Naive B cell (primary cell): ENCODE results near the gene NELFB. TPM values are rescaled to one million over a fixed set of nuclear protein-coding genes. Genes with fewer than 3 reads are reported as not detected.
A peak's percentile ranks its signal among the peaks of the same experiment; 100 is the strongest.
"Not testable (repeated sequence)": the region's sequence is repeated elsewhere in the genome, so short reads cannot be mapped to it uniquely, and the experiment has no call there.

Source experiments
- ATAC-seq, 2 donors: fragments of 150-1000 bp; cut with Tn5 transposase; 2 replicates each; pipeline ENCODE4 v1.10.0; 2021; ENCODE audit warnings: low read depth in 2 of 2, mild to moderate bottlenecking in 2 of 2, moderate library complexity in 2 of 2
- DNase-seq: peaks from one replicate; pipeline ENCODE4 v3.0.0; 2022
- H3K27ac Mint-ChIP-seq, 6 donors: one replicate each; pipeline ENCODE4 v1.8.0; 2020 to 2022; ENCODE audit warnings: mild to moderate bottlenecking in 6 of 6, mixed read lengths in 6 of 6, moderate library complexity in 5 of 6, inconsistent platforms in 2 of 6
- H3K27me3 Mint-ChIP-seq, 3 donors: one replicate each; pipeline ENCODE4 v1.8.0; 2021 to 2022; ENCODE audit warnings: mixed read lengths in 3 of 3, mild to moderate bottlenecking in 1 of 3
- H3K36me3 Mint-ChIP-seq, 2 donors: one replicate each; pipeline ENCODE4 v1.8.0; 2020 to 2022; ENCODE audit warnings: mixed read lengths in 2 of 2, inconsistent platforms in 1 of 2, mild to moderate bottlenecking in 1 of 2
- H3K4me1 Mint-ChIP-seq, 3 donors: one replicate each; pipeline ENCODE4 v1.8.0; 2020 to 2022; ENCODE audit warnings: mixed read lengths in 3 of 3, inconsistent platforms in 1 of 3, mild to moderate bottlenecking in 1 of 3, moderate library complexity in 1 of 3
- H3K4me3 Mint-ChIP-seq, 8 donors: one replicate each; pipeline ENCODE4 v1.8.0; 2020 to 2022; ENCODE audit warnings: mild to moderate bottlenecking in 8 of 8, mixed read lengths in 8 of 8, moderate library complexity in 8 of 8, inconsistent platforms in 2 of 8
- H3K9me3 Mint-ChIP-seq, 7 donors: one replicate each; pipeline ENCODE4 v1.8.0; 2020 to 2022; ENCODE audit warnings: mixed read lengths in 7 of 7, mild to moderate bottlenecking in 5 of 7, inconsistent platforms in 2 of 7, moderate library complexity in 1 of 7
- polyA plus RNA-seq, 6 donors: library from polyadenylated mRNA; unstranded; fragments of 300-500 nt; fragmentation: Illumina TruSeq; gene quantifications; one replicate each; pipeline ENCODE4 v1.2.3, GENCODE V29; 2021; ENCODE audit warnings: low read depth in 6 of 6

Gene NELFB
- polyA plus RNA-seq, 6 donors from 2014 or later, result 23.5 to 37.8 (median 27.2) TPM

- no peaks in the 10 kb centered on the region for H3K36me3 Mint-ChIP-seq
- no peaks in the 10 kb centered on the region for H3K9me3 Mint-ChIP-seq
- no peak overlapping the region for H3K27ac Mint-ChIP-seq
- no peaks in the 10 kb centered on the region for H3K27me3 Mint-ChIP-seq
- H3K4me3 Mint-ChIP-seq, result peak overlapping the region in 3 of 8 donors; percentile 28 to 86 (median 32)
- ATAC-seq, result no peak
- no peak for DNase-seq
- H3K4me1 Mint-ChIP-seq, result peaks cover 9 to 23% (median 22%) of the 10 kb centered on the region in 3 donors
Observed at GRCh38 chr9:137252555-137253506, 2.3 kb upstream of the NELFB start.

GRCh38 chr9:137253717-137254623 is 1.2 kb upstream of the NELFB start:
- no peaks in the 10 kb centered on the region for H3K9me3 Mint-ChIP-seq
- H3K4me1 Mint-ChIP-seq, result peaks cover 9 to 24% (median 22%) of the 10 kb centered on the region in 3 donors
- H3K27me3 Mint-ChIP-seq, result no peaks in the 10 kb centered on the region
- no peaks in the 10 kb centered on the region for H3K36me3 Mint-ChIP-seq
- peak overlapping the region; percentile 86 to 95 (median 88) for H3K4me3 Mint-ChIP-seq
- H3K27ac Mint-ChIP-seq, result peak overlapping the region in 3 of 6 donors; percentile 63 to 73 (median 70)
- DNase-seq, result no peak
- no peak for ATAC-seq

DNA sequence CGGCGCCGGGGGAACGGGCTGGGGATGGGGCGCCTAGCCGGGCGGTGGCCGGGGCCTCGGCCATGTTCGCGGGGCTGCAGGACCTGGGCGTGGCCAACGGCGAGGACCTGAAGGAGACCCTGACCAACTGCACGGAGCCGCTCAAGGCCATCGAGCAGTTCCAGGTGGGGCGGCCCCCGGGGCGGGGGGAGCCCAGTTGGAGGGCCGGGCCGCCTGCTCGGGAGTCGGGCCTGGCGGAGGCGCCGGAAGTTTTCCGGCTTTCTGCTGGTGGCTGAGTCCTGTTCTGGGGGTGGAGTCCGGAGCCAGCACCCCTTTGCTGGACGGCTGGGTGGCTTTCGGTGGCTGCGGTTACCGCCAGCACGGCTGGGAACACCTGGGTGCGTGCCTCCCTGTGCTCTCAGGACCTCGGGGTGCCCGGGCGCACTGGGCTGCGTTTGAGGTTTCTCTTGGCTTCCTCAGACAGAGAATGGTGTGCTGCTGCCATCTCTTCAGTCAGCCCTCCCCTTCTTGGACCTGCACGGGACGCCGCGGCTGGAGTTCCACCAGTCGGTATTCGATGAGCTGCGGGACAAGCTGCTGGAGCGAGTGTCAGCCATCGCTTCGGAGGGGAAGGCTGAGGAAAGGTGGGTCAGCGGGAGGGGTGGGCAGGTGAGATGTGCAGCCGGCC is 454 bp downstream of the NELFB start:
- Mint-ChIP-seq H3K36me3 (no peaks in the 10 kb centered on the region), H3K4me3 (peak overlapping the region; percentile 81 to 95 (median 90)), H3K4me1 (peaks cover 9 to 27% (median 22%) of the 10 kb centered on the region in 3 donors), H3K9me3 (no peaks in the 10 kb centered on the region), H3K27ac (peak overlapping the region in 3 of 6 donors; percentile 26 to 67 (median 67)), H3K27me3 (no peaks in the 10 kb centered on the region)
- no peak for DNase-seq
- ATAC-seq, result peak in 1 of 2 donors; percentile 10

- H3K27ac Mint-ChIP-seq, result no peak overlapping the region
- peak overlapping the region; percentile 81 to 95 (median 90) for H3K4me3 Mint-ChIP-seq
- ATAC-seq (no peak), DNase-seq (no peak)
- no peaks in the 10 kb centered on the region for H3K36me3 Mint-ChIP-seq
- no peaks in the 10 kb centered on the region for H3K9me3 Mint-ChIP-seq
- H3K27me3 Mint-ChIP-seq, result no peaks in the 10 kb centered on the region
- H3K4me1 Mint-ChIP-seq, result peaks cover 5 to 27% (median 22%) of the 10 kb centered on the region in 3 donors
Observed at GRCh38 chr9:137256362-137256761, 1.2 kb downstream of the NELFB start.

GRCh38 chr9:137256856-137257255 is 1.7 kb downstream of the NELFB start:
- no peak for ATAC-seq
- H3K4me3 Mint-ChIP-seq, result peak overlapping the region; percentile 81 to 95 (median 90)
- H3K27ac Mint-ChIP-seq, result no peak overlapping the region
- no peaks in the 10 kb centered on the region for H3K27me3 Mint-ChIP-seq
- peaks cover 0 to 2% (median 0%) of the 10 kb centered on the region in 7 donors for H3K9me3 Mint-ChIP-seq
- peaks cover 8 to 27% (median 22%) of the 10 kb centered on the region in 3 donors for H3K4me1 Mint-ChIP-seq
- no peaks in the 10 kb centered on the region for H3K36me3 Mint-ChIP-seq
- DNase-seq, result no peak

GRCh38 chr9:137262173-137262908 is 7.2 kb downstream of the NELFB start:
- H3K4me3 Mint-ChIP-seq, ATAC-seq, H3K36me3 Mint-ChIP-seq, H3K27ac Mint-ChIP-seq, H3K4me1 Mint-ChIP-seq, H3K27me3 Mint-ChIP-seq, H3K9me3 Mint-ChIP-seq, DNase-seq: not testable (repeated sequence)

DNA sequence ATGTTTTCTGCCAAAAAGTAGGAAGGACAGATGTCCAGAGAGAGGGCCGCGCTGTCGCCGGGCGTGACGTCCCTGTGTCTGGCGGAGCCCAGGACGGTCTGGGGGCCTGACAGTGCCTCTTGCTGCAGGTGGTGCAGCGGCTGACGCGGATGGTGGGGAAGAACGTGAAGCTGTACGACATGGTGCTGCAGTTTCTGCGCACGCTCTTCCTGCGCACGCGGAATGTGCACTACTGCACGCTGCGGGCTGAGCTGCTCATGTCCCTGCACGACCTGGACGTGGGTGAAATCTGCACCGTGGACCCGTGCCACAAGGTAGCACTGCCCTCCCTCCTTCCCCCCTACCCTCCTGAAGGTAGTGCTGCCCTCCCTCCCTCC is 7.8 kb downstream of the NELFB start:
- no peaks in the 10 kb centered on the region for H3K27me3 Mint-ChIP-seq
- no peaks in the 10 kb centered on the region for H3K36me3 Mint-ChIP-seq
- no peak for DNase-seq
- H3K4me3 Mint-ChIP-seq, result no peak overlapping the region
- peaks cover 10 to 12% (median 12%) of the 10 kb centered on the region in 3 donors for H3K4me1 Mint-ChIP-seq
- peaks cover 0 to 2% (median 0%) of the 10 kb centered on the region in 7 donors for H3K9me3 Mint-ChIP-seq
- no peak overlapping the region for H3K27ac Mint-ChIP-seq
- ATAC-seq, result no peak

DNA sequence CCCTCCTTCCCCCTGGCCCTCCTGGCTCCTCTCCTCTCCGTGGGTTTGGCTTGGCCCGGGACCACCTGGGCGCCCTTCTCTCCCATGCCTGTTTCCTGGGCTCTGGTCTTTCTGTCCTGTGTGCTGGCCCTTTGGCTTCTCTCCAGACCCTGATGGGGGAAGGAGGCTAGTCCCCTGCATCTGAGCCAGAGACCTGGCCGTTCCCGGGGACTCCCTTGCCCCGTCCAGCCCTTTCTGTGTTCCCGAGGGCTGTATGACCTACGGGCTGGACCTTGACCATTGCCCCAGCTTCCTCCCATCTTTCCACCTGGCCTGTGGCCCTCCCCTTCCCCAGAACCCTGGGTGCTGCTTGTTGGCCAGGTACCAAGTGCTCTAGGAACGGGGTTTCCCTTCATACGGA is 8.4 kb downstream of the NELFB start:
- H3K36me3 Mint-ChIP-seq, result peaks cover under 1 to 3% of the 10 kb centered on the region in 2 donors
- peaks cover 13 to 17% (median 16%) of the 10 kb centered on the region in 3 donors for H3K4me1 Mint-ChIP-seq
- DNase-seq (no peak), ATAC-seq (no peak)
- H3K27ac Mint-ChIP-seq, result no peak overlapping the region
- H3K27me3 Mint-ChIP-seq, result no peaks in the 10 kb centered on the region
- peaks cover 0 to 2% (median 0%) of the 10 kb centered on the region in 7 donors for H3K9me3 Mint-ChIP-seq
- H3K4me3 Mint-ChIP-seq, result peak overlapping the region in 1 of 8 donors; percentile 42

GRCh38 chr9:137264067-137264466 is 8.9 kb downstream of the NELFB start:
- Mint-ChIP-seq H3K9me3 (peaks cover 0 to 2% (median 0%) of the 10 kb centered on the region in 7 donors), H3K4me3 (no peak overlapping the region), H3K27ac (no peak overlapping the region), H3K27me3 (no peaks in the 10 kb centered on the region), H3K36me3 (peaks cover 5 to 8% of the 10 kb centered on the region in 2 donors), H3K4me1 (peaks cover 17 to 21% (median 20%) of the 10 kb centered on the region in 3 donors)
- ATAC-seq, result no peak
- no peak for DNase-seq

- no peak for ATAC-seq
- no peak overlapping the region for H3K4me3 Mint-ChIP-seq
- no peak for DNase-seq
- no peaks in the 10 kb centered on the region for H3K27me3 Mint-ChIP-seq
- H3K4me1 Mint-ChIP-seq, result peaks cover 23 to 28% (median 26%) of the 10 kb centered on the region in 3 donors
- peaks cover 0 to 2% (median 0%) of the 10 kb centered on the region in 7 donors for H3K9me3 Mint-ChIP-seq
- H3K36me3 Mint-ChIP-seq, result peaks cover 5 to 8% of the 10 kb centered on the region in 2 donors
- no peak overlapping the region for H3K27ac Mint-ChIP-seq
Observed at GRCh38 chr9:137265496-137266161, 10.5 kb downstream of the NELFB start.

- H3K9me3 Mint-ChIP-seq, result peaks cover 0 to 2% (median 0%) of the 10 kb centered on the region in 7 donors
- no peak overlapping the region for H3K27ac Mint-ChIP-seq
- no peak overlapping the region for H3K4me3 Mint-ChIP-seq
- DNase-seq (no peak), ATAC-seq (no peak)
- H3K36me3 Mint-ChIP-seq, result peaks cover 5 to 8% of the 10 kb centered on the region in 2 donors
- H3K4me1 Mint-ChIP-seq, result peaks cover 23 to 28% (median 26%) of the 10 kb centered on the region in 3 donors
- no peaks in the 10 kb centered on the region for H3K27me3 Mint-ChIP-seq
Observed at GRCh38 chr9:137266162-137266527, 11.0 kb downstream of the NELFB start.
